Large intestine (tissue), 3 donors: Measurements from ENCODE around the gene PUSL1. TPM values are rescaled to one million over a fixed set of nuclear protein-coding genes. Genes with fewer than 3 reads are reported as not detected.

Source experiments
- DNase-seq, 2 donors: peaks; one replicate each; pipeline versions ENCODE4 v3.0.0 to v3.0.0-alpha.2; 2013
- H3K27ac ChIP-seq: one replicate; pipeline ENCODE4 v1.5.1; 2013; ENCODE audit warnings: low read length
- H3K27me3 ChIP-seq: 2 replicates; pipeline ENCODE4 v1.6.1; 2013; ENCODE audit warnings: low read length; ENCODE audit not compliant: control insufficient read depth, insufficient read depth
- H3K36me3 ChIP-seq: 2 replicates; pipeline ENCODE4 v1.6.1; 2013; ENCODE audit warnings: low read length; ENCODE audit not compliant: control insufficient read depth, insufficient read depth
- H3K4me1 ChIP-seq: one replicate; pipeline ENCODE4 v1.6.1; 2013; ENCODE audit warnings: low read length; ENCODE audit not compliant: control insufficient read depth, insufficient read depth
- H3K4me3 ChIP-seq: one replicate; pipeline ENCODE4 v1.5.1; 2013; ENCODE audit warnings: low read length
- H3K9me3 ChIP-seq: one replicate; pipeline ENCODE4 v1.6.1; 2013; ENCODE audit warnings: mild to moderate bottlenecking, low read depth, low read length, moderate library complexity; ENCODE audit not compliant: control insufficient read depth
- WGBS: methylation state at CpG from one replicate; pipeline ENCODE4 v1.1.5; 2013; ENCODE audit warnings: low lambda C conversion rate; ENCODE audit not compliant: insufficient coverage; 5-methylcytosine and 5-hydroxymethylcytosine counted together
- polyA plus RNA-seq: library from polyadenylated mRNA; unstranded; fragments of 120-200 nt; gene quantifications from one replicate; pipeline ENCODE4 v1.2.1, GENCODE V29; 2013

Gene PUSL1
- polyA plus RNA-seq, 1 donor, result 14.5 TPM

DNA sequence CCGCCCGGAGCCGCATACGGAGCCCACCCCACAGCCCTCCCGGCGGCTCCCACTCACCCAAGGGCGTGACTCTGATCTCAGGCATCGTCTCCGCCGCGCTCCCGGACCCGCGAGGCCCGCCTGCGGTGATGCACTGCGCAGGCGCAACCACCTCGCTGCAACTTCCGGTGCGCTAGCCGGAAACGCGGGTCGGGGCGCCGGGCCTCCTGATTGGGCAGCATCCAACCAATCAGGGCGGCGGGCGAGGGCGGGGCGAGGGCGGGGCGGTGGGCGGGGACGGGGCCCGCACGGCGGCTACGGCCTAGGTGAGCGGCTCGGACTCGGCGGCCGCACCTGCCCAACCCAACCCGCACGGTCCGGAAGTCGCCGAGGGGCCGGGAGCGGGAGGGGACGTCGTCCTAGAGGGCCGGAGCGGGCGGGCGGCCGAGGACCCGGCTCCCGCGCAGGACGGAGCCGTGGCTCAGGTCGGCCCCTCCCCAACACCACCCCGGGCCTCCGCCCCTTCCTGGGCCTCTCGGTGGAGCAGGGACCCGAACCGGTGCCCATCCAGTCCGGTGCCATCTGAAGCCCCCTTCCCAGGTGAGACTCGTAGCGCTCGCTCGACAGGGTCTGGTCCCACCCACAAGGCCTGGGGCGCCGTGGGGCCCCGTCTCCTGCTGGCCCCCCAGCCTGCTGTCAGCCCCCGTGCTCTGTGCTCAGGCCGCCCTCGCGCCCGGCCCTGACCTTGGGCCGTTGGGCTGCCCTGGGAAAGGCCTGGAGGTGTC is 16.3 kb downstream of the PUSL1 start, which contains the start of the genes CPTP and INTS11:
Gene CPTP (plus strand): TSS at position 279 of the 764 bp plus-strand sequence. CDS start 2,109 bp downstream, outside the sequence.
Gene INTS11 (minus strand): TSS at position 137 of the 764 bp plus-strand sequence. CDS start 52 bp downstream, at position 85.
- Histone ChIP-seq H3K27ac (peak within 1 kb of the TSS; percentile 69), H3K36me3 (peaks cover 48% of the 10 kb centered on the region), H3K27me3 (no peaks in the 10 kb centered on the region), H3K9me3 (no peaks in the 10 kb centered on the region), H3K4me1 (peaks cover 17% of the 10 kb centered on the region), H3K4me3 (peak within 1 kb of the TSS; percentile 79)
- WGBS, result no CpG with 5 or more reads among the region's 84 CpGs
- DNase-seq, result peak; percentile 92 to 94

DNA sequence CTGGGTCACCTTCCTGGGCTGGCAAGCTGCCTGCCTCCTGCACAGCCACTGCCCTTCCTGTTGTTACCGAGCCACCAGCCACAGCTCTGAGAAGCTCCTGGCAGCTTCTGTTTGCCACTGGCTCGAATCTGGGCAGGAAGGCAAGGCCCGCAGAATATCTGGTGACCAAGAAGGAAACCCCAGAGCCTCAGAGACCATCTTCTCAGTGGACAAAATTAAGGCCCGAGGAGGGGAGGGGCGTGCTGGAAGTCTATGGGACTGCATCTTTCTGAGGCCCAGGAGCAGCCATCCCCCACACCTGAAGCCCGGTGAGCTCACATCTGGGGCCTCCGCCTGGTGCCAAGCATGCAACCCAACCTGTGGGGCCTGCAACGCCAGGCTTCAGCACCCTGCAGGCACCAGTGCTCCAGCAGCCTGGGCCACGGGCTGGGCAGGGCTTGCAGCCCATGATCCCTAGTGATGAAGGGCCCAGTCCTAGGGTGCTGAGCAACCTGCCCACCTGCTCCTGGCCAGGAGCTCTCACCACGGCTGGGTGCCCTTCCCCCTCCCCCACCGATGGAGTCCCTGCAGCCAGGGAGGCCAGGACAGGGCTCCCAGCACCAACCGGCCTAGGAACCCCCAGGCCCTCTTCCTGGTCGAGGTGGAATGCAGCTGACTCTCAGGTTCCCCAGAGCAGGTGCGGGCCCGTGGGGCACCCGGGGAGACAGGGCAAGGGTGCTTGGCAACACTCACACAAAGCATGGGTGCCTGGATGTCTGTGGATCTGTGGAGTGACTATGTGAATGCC is 17.1 kb downstream of the PUSL1 start:
- Histone ChIP-seq H3K9me3 (peaks cover 4% of the 10 kb centered on the region), H3K27ac (peak overlapping the region; percentile 69), H3K4me3 (peak overlapping the region; percentile 79), H3K36me3 (peaks cover 41% of the 10 kb centered on the region), H3K27me3 (no peaks in the 10 kb centered on the region), H3K4me1 (peaks cover 23% of the 10 kb centered on the region)
- DNase-seq, result no peak
- no CpG with 5 or more reads among the region's 16 CpGs for WGBS

DNA sequence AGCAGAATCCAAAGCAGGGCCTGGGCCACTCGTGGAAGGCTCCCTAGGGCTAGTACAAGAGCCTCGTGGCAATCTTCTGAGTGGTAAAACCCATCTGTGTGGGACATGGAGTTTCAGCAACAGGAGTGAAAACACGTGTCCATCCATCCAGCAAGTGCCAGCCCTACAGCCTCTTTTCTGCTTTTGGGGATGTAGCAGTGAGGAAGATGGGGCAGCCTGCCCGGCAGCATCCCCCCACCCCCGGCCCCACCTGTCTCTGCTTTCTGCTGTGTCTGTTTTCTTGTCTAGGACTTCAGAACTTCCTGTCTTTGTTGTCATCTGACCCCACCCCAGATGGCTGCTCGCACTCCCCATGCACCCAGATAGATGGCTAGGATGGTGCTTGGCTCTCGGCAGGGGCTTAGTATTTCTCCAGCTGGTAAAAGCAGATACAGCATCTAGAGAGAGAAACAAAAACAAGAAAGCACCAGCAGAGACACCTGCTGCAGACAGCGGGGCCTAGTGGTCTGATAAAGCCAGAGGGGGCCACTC is 17.7 kb downstream of the PUSL1 start:
- Histone ChIP-seq H3K27me3 (no peaks in the 10 kb centered on the region), H3K9me3 (peaks cover 10% of the 10 kb centered on the region), H3K36me3 (peaks cover 34% of the 10 kb centered on the region), H3K27ac (no peak overlapping the region), H3K4me3 (peak overlapping the region; percentile 79), H3K4me1 (peaks cover 30% of the 10 kb centered on the region)
- DNase-seq, result no peak
- no CpG with 5 or more reads among the region's 8 CpGs for WGBS

DNA sequence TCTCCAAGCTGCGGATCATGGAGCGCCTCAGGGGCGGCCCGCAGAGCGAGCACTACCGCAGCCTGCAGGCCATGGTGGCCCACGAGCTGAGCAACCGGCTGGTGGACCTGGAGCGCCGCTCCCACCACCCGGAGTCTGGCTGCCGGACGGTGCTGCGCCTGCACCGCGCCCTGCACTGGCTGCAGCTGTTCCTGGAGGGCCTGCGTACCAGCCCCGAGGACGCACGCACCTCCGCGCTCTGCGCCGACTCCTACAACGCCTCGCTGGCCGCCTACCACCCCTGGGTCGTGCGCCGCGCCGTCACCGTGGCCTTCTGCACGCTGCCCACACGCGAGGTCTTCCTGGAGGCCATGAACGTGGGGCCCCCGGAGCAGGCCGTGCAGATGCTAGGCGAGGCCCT is 18.9 kb downstream of the PUSL1 start:
- peaks cover 32% of the 10 kb centered on the region for H3K4me1 ChIP-seq
- DNase-seq, result no peak
- H3K27me3 ChIP-seq, result no peaks in the 10 kb centered on the region
- peaks cover 10% of the 10 kb centered on the region for H3K9me3 ChIP-seq
- no peak overlapping the region for H3K27ac ChIP-seq
- H3K4me3 ChIP-seq, result no peak overlapping the region
- 100% methylated on average over 3 of the region's 40 CpGs for WGBS
- H3K36me3 ChIP-seq, result peaks cover 24% of the 10 kb centered on the region

DNA sequence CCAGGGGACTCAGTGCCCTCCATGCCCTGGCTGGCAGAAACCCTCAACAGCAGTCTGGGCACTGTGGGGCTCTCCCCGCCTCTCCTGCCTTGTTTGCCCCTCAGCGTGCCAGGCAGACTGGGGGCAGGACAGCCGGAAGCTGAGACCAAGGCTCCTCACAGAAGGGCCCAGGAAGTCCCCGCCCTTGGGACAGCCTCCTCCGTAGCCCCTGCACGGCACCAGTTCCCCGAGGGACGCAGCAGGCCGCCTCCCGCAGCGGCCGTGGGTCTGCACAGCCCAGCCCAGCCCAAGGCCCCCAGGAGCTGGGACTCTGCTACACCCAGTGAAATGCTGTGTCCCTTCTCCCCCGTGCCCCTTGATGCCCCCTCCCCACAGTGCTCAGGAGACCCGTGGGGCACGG is 19.9 kb downstream of the PUSL1 start:
- no CpG with 5 or more reads among the region's 15 CpGs for WGBS
- no peak for DNase-seq

DNA sequence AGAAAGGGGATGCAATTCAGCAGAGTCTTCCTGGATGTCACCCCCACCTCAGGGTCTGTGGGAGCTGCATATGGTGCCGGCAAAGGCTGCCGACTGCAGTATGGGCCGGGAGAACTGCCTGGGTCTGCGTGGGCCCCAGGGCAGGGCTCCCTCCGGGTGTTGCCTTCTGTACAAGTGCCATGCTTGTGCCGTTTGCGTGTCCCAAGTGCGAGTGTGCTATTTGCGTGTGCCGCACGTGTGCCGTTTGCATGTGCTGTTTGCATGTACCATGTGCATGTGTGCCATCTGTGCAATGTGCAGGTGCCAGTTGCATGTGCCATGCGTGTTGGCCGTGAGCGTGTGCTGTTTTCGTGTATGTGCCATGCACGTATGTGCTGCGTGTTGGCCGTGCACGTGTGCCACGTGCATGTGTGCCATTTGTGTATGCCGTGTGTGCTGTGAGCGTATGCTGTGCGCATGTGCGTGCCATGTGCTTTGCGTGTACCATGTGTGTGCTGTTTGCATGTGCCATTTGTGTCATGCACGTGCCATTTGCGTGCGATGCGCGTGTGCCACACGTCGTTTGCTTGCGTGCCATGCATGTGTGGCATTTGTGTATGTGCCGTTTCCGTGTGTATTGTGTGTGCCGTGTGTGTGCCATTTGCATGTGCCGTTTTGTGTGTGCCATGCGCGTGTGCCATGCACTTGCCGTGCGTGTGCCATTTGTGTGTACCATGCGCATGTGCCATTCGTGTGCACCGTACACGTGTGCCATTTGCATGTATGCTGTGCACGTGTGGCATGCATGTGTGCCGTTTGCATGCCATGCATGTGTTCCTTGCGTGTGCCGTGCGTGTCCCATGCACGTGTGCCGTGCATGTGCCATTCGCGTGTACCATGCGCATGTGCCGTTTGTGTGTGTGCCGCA is 21.2 kb downstream of the PUSL1 start:
- no CpG with 5 or more reads among the region's 58 CpGs for WGBS
- Histone ChIP-seq H3K4me1 (peaks cover 30% of the 10 kb centered on the region), H3K36me3 (peaks cover 24% of the 10 kb centered on the region), H3K4me3 (no peak overlapping the region), H3K27ac (no peak overlapping the region), H3K9me3 (peaks cover 13% of the 10 kb centered on the region), H3K27me3 (no peaks in the 10 kb centered on the region)
- no peak for DNase-seq

More for the DNA sequence above, 19.9 kb downstream of the PUSL1 start:
- Histone ChIP-seq H3K9me3 (peaks cover 10% of the 10 kb centered on the region), H3K4me3 (no peak overlapping the region), H3K4me1 (peaks cover 30% of the 10 kb centered on the region), H3K36me3 (peaks cover 24% of the 10 kb centered on the region), H3K27ac (no peak overlapping the region), H3K27me3 (no peaks in the 10 kb centered on the region)

DNA sequence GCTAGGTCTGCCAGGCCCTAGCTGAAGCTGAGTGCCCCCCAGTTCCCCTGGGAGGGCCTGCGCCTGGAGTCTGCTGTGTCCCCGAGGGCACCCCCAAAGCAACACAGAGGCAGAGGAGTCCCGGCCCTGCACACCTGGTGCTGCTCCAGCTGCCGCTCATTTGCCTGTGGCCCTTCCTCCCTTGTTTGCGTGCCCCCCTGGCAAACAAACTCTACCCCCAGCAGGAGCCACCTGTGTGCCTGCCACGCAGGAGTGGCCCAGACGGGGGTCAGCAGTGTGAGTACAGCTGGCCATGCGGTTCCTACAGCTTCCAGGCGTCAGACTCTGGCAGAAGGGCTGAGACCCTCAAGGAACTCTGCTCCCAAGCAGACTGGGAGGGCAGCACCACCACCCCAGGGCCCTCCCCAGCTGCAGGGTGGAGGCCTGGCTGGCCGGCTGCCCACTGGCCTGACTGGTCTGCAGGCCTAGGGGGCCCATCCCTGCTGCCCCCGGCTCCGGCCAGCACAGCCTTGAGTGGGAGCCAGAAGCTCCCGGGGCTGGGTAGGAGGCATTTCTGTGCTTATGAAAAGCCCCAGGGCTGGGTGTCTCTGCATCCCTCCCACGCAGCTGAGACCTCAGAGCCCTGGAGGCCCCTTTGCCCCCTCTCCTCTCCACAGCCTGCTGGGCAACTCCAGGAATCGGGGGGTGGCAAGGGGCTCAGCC is 22.1 kb downstream of the PUSL1 start:
- Histone ChIP-seq H3K27ac (no peak overlapping the region), H3K9me3 (peaks cover 13% of the 10 kb centered on the region), H3K4me1 (peaks cover 26% of the 10 kb centered on the region)

DNA sequence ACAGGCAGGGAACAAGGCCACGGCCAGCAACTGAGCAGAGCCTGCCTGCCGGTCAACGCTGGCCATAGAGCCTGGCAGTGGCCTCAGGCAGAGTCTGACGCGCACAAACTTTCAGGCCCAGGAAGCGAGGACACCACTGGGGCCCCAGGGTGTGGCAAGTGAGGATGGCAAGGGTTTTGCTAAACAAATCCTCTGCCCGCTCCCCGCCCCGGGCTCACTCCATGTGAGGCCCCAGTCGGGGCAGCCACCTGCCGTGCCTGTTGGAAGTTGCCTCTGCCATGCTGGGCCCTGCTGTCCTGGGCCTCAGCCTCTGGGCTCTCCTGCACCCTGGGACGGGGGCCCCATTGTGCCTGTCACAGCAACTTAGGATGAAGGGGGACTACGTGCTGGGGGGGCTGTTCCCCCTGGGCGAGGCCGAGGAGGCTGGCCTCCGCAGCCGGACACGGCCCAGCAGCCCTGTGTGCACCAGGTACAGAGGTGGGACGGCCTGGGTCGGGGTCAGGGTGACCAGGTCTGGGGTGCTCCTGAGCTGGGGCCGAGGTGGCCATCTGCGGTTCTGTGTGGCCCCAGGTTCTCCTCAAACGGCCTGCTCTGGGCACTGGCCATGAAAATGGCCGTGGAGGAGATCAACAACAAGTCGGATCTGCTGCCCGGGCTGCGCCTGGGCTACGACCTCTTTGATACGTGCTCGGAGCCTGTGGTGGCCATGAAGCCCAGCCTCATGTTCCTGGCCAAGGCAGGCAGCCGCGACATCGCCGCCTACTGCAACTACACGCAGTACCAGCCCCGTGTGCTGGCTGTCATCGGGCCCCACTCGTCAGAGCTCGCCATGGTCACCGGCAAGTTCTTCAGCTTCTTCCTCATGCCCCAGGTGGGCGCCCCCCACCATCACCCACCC is 22.9 kb downstream of the PUSL1 start, which contains the start of gene TAS1R3:
Gene TAS1R3 (plus strand): TSS at position 213 of the 898 bp plus-strand sequence. CDS start 66 bp downstream, at position 279.
- DNase-seq, result no peak
- Histone ChIP-seq H3K36me3 (peaks cover 31% of the 10 kb centered on the region), H3K4me1 (peaks cover 18% of the 10 kb centered on the region), H3K9me3 (peaks cover 13% of the 10 kb centered on the region), H3K27me3 (no peaks in the 10 kb centered on the region), H3K4me3 (no peak within 1 kb of the TSS), H3K27ac (no peak within 1 kb of the TSS)
- no CpG with 5 or more reads among the region's 41 CpGs for WGBS

More for the DNA sequence above, 22.1 kb downstream of the PUSL1 start:
- no CpG with 5 or more reads among the region's 15 CpGs for WGBS
- peaks cover 29% of the 10 kb centered on the region for H3K36me3 ChIP-seq
- no peak for DNase-seq
- no peaks in the 10 kb centered on the region for H3K27me3 ChIP-seq
- H3K4me3 ChIP-seq, result no peak overlapping the region
